C4-2B (cell line): ENCODE data around the gene EIF4E2.

Experiments
- CTCF ChIP-seq: fragments of 450-650 bp; conservative IDR thresholded peaks from 2 replicates; pipeline ENCODE4 v1.5.1; 2017; ENCODE audit warnings: mild to moderate bottlenecking
- ZFX ChIP-seq: fragments of 450-650 bp; IDR thresholded peaks from 2 replicates; pipeline ENCODE4 v1.6.1; 2017

GRCh38 chr2:232537079-232537478 lies 13.4 kb upstream of the EIF4E2 start:
- TF ChIP-seq CTCF (no peak), ZFX (no peak)
